Measurements from ENCODE around the gene STK16.

GRCh38 chr2:219269362-219270054 lies 24.2 kb downstream of the STK16 start:
- TF ChIP-seq CTCF (IDR thresholded peaks at IDR 0.05) (no peak), POLR2AphosphoS5 (IDR thresholded peaks at IDR 0.05) (no peak), POLR2A (IDR thresholded peaks at IDR 0.05) (no peak)

Measured in breast epithelium (tissue), 3 donors.